HCT116 (cell line): Measurements from ENCODE around the gene STUM. TPM values are rescaled to one million over a fixed set of nuclear protein-coding genes. Genes with fewer than 3 reads are reported as not detected.

Experiments
- ATAC-seq: fragments of 200-7000 bp; cut with Tn5 transposase; 2 replicates; pipeline ENCODE4 v1.9.1; 2020; ENCODE audit warnings: mild to moderate bottlenecking, moderate library complexity
- BruUV-seq: library from RNA; stranded (reverse); fragments of 400-500 nt; replicated peaks from 2 replicates; lab custom pipeline; 2021; lab: Mats Ljungman, UMichigan
- CTCF ChIA-PET: fragments of 300-600 bp; sonication (Branson Sonifier 250); formaldehyde crosslinking; loops from one replicate; lab custom pipeline; 2021; ENCODE audit warnings: antibody characterized with exemption; lab: Charles Lee
- POLR2A ChIA-PET: fragments of 300-600, 350-600 bp; sonication (Branson Sonifier 250); formaldehyde crosslinking; loops from one replicate; lab custom pipeline; 2021; ENCODE audit warnings: antibody characterized with exemption; lab: Charles Lee
- RAD21 ChIA-PET, 2 experiments: fragments of 300-600 bp; sonication (Branson Sonifier 250); formaldehyde crosslinking; loops; one replicate each; lab custom pipeline; 2023; ENCODE audit warnings: low total read pairs in 2 of 2; ENCODE audit not compliant: uncharacterized antibody in 2 of 2, unreplicated experiment in 2 of 2, low non-redundant PET in 1 of 2; lab: Charles Lee
- DNase-seq: peaks from one replicate; pipeline ENCODE4 v3.0.0-alpha.2; 2010; ENCODE audit warnings: low read depth, low spot score
- H2AFZ ChIP-seq: fragments of 200-600 bp; shearing (Covaris generic), sonication (generic); 2 replicates; pipeline ENCODE4 v1.6.1; 2017; ENCODE audit warnings: low read depth, mixed run types, mixed read lengths, antibody characterized with exemption, low read length; ENCODE audit not compliant: poor library complexity, severe bottlenecking
- H3K27ac ChIP-seq: 2 replicates; pipeline ENCODE4 v1.5.1; 2012; ENCODE audit warnings: low read depth, low read length
- H3K27me3 ChIP-seq: fragments of 200-600 bp; sonication (generic); 2 replicates; pipeline ENCODE4 v1.6.1; 2016; ENCODE audit warnings: mixed run types, low read length, mixed read lengths; ENCODE audit not compliant: insufficient read depth
- H3K36me3 ChIP-seq, 2 experiments: fragments of 200-500 bp in 1 of 2; fragments of 200-600 bp in 1 of 2; sonication (Bioruptor generic) in 1 of 2; sonication (generic) in 1 of 2; 2 replicates each; pipeline versions ENCODE4 v1.5.1 to v1.6.1; 2014 to 2016; ENCODE audit warnings: low read length in 2 of 2, inconsistent platforms in 1 of 2, mixed read lengths in 1 of 2, mixed run types in 1 of 2; ENCODE audit not compliant: insufficient read depth in 2 of 2, control insufficient read depth in 1 of 2
- H3K4me1 ChIP-seq, 2 experiments: fragments of 200-600 bp in 1 of 2; sonication (generic) in 1 of 2; 2 replicates each; pipeline versions ENCODE4 v1.5.1 to v1.6.1; 2012 to 2017; ENCODE audit warnings: low read length in 2 of 2, inconsistent platforms in 1 of 2, mild to moderate bottlenecking in 1 of 2, mixed read lengths in 1 of 2, mixed run types in 1 of 2, moderate library complexity in 1 of 2; ENCODE audit not compliant: insufficient read depth in 2 of 2, control insufficient read depth in 1 of 2
- H3K4me2 ChIP-seq: fragments of 200-600 bp; sonication (generic); 2 replicates; pipeline ENCODE4 v1.6.1; 2017; ENCODE audit warnings: mixed run types, low read length, mixed read lengths
- H3K4me3 ChIP-seq, 2 experiments: fragments of 200-600 bp in 1 of 2; sonication (generic) in 1 of 2; replicated peaks in 1 of 2; 2 replicates each; pipeline ENCODE4 v1.5.1; 2011 to 2016; ENCODE audit warnings: low read length in 2 of 2, control low read depth in 1 of 2, low read depth in 1 of 2, mild to moderate bottlenecking in 1 of 2, mixed read lengths in 1 of 2, mixed run types in 1 of 2
- H3K79me2 ChIP-seq: fragments of 200-600 bp; sonication (generic); 2 replicates; pipeline ENCODE4 v1.6.1; 2017; ENCODE audit warnings: mild to moderate bottlenecking, mixed run types, low read length, moderate library complexity, mixed read lengths; ENCODE audit not compliant: insufficient read depth
- H3K9ac ChIP-seq: fragments of 200-600 bp; sonication (generic); 2 replicates; pipeline ENCODE4 v1.6.1; 2016; ENCODE audit warnings: low read length, mixed read lengths
- H3K9me2 ChIP-seq: fragments of 200-600 bp; sonication (generic), shearing (Covaris generic); 2 replicates; pipeline ENCODE4 v1.6.1; 2017; ENCODE audit warnings: mixed run types, mild to moderate bottlenecking, moderate library complexity; ENCODE audit not compliant: insufficient read depth
- H3K9me3 ChIP-seq, 2 experiments: fragments of 200-500 bp in 1 of 2; fragments of 200-600 bp in 1 of 2; sonication (Bioruptor generic) in 1 of 2; sonication (generic) in 1 of 2; 2 replicates each; pipeline ENCODE4 v1.6.1; 2014 to 2017; ENCODE audit warnings: low read length in 2 of 2, mixed read lengths in 2 of 2, inconsistent platforms in 1 of 2, low read depth in 1 of 2, mild to moderate bottlenecking in 1 of 2, mixed run types in 1 of 2, moderate library complexity in 1 of 2; ENCODE audit not compliant: control insufficient read depth in 1 of 2, insufficient read depth in 1 of 2
- H4K20me1 ChIP-seq: fragments of 200-600 bp; sonication (generic), shearing (Covaris generic); 2 replicates; pipeline ENCODE4 v1.6.1; 2017; ENCODE audit warnings: mixed run types, mild to moderate bottlenecking, moderate library complexity; ENCODE audit not compliant: insufficient read depth
- ATF3 ChIP-seq: IDR thresholded peaks from 2 replicates; pipeline ENCODE4 v1.6.1; 2012
- CBX3 ChIP-seq: IDR thresholded peaks from 2 replicates; pipeline ENCODE4 v1.6.1; 2012; ENCODE audit warnings: low read depth
- CEBPB ChIP-seq: IDR thresholded peaks from 2 replicates; pipeline ENCODE4 v1.6.1; 2012; ENCODE audit warnings: low read depth
- CTCF ChIP-seq, 3 experiments: fragments of 200-600 bp in 1 of 3; sonication (generic) in 1 of 3; IDR thresholded peaks in 2 of 3; conservative IDR thresholded peaks in 1 of 3; 2 replicates each; pipeline ENCODE4 v1.5.1; 2012 to 2017; ENCODE audit warnings: low read depth in 2 of 3, low read length in 2 of 3, antibody characterized with exemption in 1 of 3, borderline replicate concordance in 1 of 3, control low read depth in 1 of 3, mild to moderate bottlenecking in 1 of 3, mixed read lengths in 1 of 3, mixed run types in 1 of 3, moderate library complexity in 1 of 3; ENCODE audit not compliant: insufficient read depth in 1 of 3
- EGR1 ChIP-seq: IDR thresholded peaks from 2 replicates; pipeline ENCODE4 v1.6.1; 2012; ENCODE audit warnings: low read depth
- EZH2 ChIP-seq: fragments of 200-600 bp; sonication (generic); IDR thresholded peaks from 2 replicates; pipeline ENCODE4 v1.6.1; 2017; ENCODE audit warnings: antibody characterized with exemption, mixed run types
- EZH2phosphoT487 ChIP-seq: fragments of 200-600 bp; IDR thresholded peaks from 2 replicates; pipeline ENCODE4 v1.6.1; 2018; ENCODE audit warnings: antibody characterized with exemption, borderline replicate concordance
- FOSL1 ChIP-seq: IDR thresholded peaks from 2 replicates; pipeline ENCODE4 v1.6.1; 2012; ENCODE audit warnings: low read depth
- JUND ChIP-seq: IDR thresholded peaks from 2 replicates; pipeline ENCODE4 v1.6.1; 2012
- MAX ChIP-seq: IDR thresholded peaks from 2 replicates; pipeline ENCODE4 v1.6.1; 2012
- POLR2A ChIP-seq: IDR thresholded peaks from 2 replicates; pipeline ENCODE4 v1.7.0; 2011; ENCODE audit warnings: borderline replicate concordance; ENCODE audit not compliant: insufficient read depth, insufficient read length; ENCODE audit errors: extremely low read depth
- POLR2AphosphoS5 ChIP-seq: IDR thresholded peaks from 2 replicates; pipeline ENCODE4 v1.6.1; 2011; ENCODE audit warnings: mild to moderate bottlenecking, low read depth, low read length, moderate library complexity
- SRF ChIP-seq: IDR thresholded peaks from 2 replicates; pipeline ENCODE4 v1.6.1; 2012; ENCODE audit warnings: low read depth
- TCF7L2 ChIP-seq: IDR thresholded peaks from 2 replicates; pipeline ENCODE4 v1.7.0; 2011; ENCODE audit warnings: borderline replicate concordance, inconsistent platforms; ENCODE audit not compliant: insufficient read depth, insufficient read length; ENCODE audit errors: extremely low read depth
- YY1 ChIP-seq: IDR thresholded peaks from 2 replicates; pipeline ENCODE4 v1.6.1; 2011; ENCODE audit warnings: low read length, low read depth, moderate library complexity, mild to moderate bottlenecking; ENCODE audit not compliant: insufficient replicate concordance; ENCODE audit errors: extremely low read depth
- ZBTB33 ChIP-seq: IDR thresholded peaks from 2 replicates; pipeline ENCODE4 v1.6.1; 2011; ENCODE audit warnings: mild to moderate bottlenecking, low read length, moderate library complexity; ENCODE audit not compliant: insufficient replicate concordance; ENCODE audit errors: extremely low read depth
- ZFX ChIP-seq: fragments of 450-650 bp; IDR thresholded peaks from 2 replicates; pipeline ENCODE4 v1.6.1; 2017
- ZNF274 ChIP-seq: fragments of 200-500 bp; sonication (Bioruptor generic); IDR thresholded peaks from 2 replicates; pipeline ENCODE4 v1.6.1; 2014; ENCODE audit warnings: mild to moderate bottlenecking, low read depth, low read length, inconsistent platforms
- intact Hi-C: fragments of 100-400 bp; cut with micrococcal nuclease; formaldehyde crosslinking; loops from 2 replicates; pipeline ENCODE4 v1.10.0; 2022
- total RNA-seq: library from RNA; stranded (reverse); gene quantifications from one replicate; pipeline ENCODE4 v1.2.1, GENCODE V29; 2021; ENCODE audit not compliant: unreplicated experiment

The STUM gene
- total RNA-seq, 1 experiment from 2014 or later, result not detected

GRCh38 chr1:226650236-226650841 is 101.8 kb downstream of the STUM start:
- H3K27ac ChIP-seq, result no peak overlapping the region
- intact Hi-C loops, result no loop called here
- TF ChIP-seq POLR2AphosphoS5, result no peak
- TF ChIP-seq SRF, result no peak
- no peak for TF ChIP-seq ZFX
- no peak for TF ChIP-seq POLR2A
- TF ChIP-seq CTCF (IDR thresholded peaks at IDR 0.05 in 2 of 3, conservative IDR thresholded peaks at IDR 0.05 in 1 of 3; ENCODE audit: borderline replicate concordance in 1 of 3, insufficient read depth in 1 of 3, low read depth in 2 of 3, low read length in 2 of 3), result no peak
- TF ChIP-seq YY1, result no peak
- no peak for TF ChIP-seq FOSL1
- no peak for TF ChIP-seq ATF3
- no peak for TF ChIP-seq TCF7L2
- TF ChIP-seq CBX3, result no peak
- TF ChIP-seq EGR1, result no peak
- no peak for TF ChIP-seq EZH2
- TF ChIP-seq ZNF274, result no peak
- TF ChIP-seq JUND, result no peak
- no peak for TF ChIP-seq CEBPB
- TF ChIP-seq EZH2phosphoT487, result no peak
- no peak for TF ChIP-seq MAX
- no peak for TF ChIP-seq ZBTB33
- H3K9ac ChIP-seq, result no peak overlapping the region
- H3K4me2 ChIP-seq, result no peak overlapping the region
- no peaks in the 10 kb centered on the region for H3K9me2 ChIP-seq
- H4K20me1 ChIP-seq, result no peaks in the 10 kb centered on the region
- H2AFZ ChIP-seq, result no peak overlapping the region
- ChIA-PET POLR2A (no interaction called here), CTCF (no interaction called here), RAD21 (no interaction called here)
- H3K27me3 ChIP-seq, result no peaks in the 10 kb centered on the region
- peaks cover 7 to 23% of the 10 kb centered on the region in 2 experiments for H3K4me1 ChIP-seq
- no peaks in the 10 kb centered on the region for H3K79me2 ChIP-seq
- no peak for DNase-seq
- BruUV-seq, result no TSS peak
- no peak overlapping the region for H3K4me3 ChIP-seq
- H3K36me3 ChIP-seq, result no peaks in the 10 kb centered on the region
- H3K9me3 ChIP-seq, result no peaks in the 10 kb centered on the region
- ATAC-seq, result no peak
